Astrocyte (in vitro differentiated cells and primary cell): ENCODE data around the gene MARF1. TPM values are rescaled to one million over a fixed set of nuclear protein-coding genes. Genes with fewer than 3 reads are reported as not detected.

Experiments
- DNase-seq: peaks from one replicate; pipeline ENCODE4 v3.0.0-alpha.2; 2010; ENCODE audit warnings: low read depth
- FAIRE-seq: peaks from 2 replicates; lab custom pipeline; 2011; peaks lifted over from hg19 to GRCh38; lab: Jason Lieb, UNC
- H2AFZ ChIP-seq: 2 replicates; pipeline ENCODE4 v1.6.0; 2012; ENCODE audit warnings: low read depth, low read length, inconsistent platforms
- H3K27ac ChIP-seq: 2 replicates; pipeline ENCODE4 v1.5.1; 2011; ENCODE audit warnings: low read depth, low read length, inconsistent platforms
- H3K27me3 ChIP-seq: 2 replicates; pipeline ENCODE4 v1.6.0; 2011; ENCODE audit warnings: low read length, inconsistent platforms; ENCODE audit not compliant: insufficient read depth
- H3K36me3 ChIP-seq: 2 replicates; pipeline ENCODE4 v1.5.1; 2011; ENCODE audit warnings: low read length, inconsistent platforms; ENCODE audit not compliant: insufficient read depth
- H3K4me1 ChIP-seq: 2 replicates; pipeline ENCODE4 v1.5.1; 2011; ENCODE audit warnings: low read length, inconsistent platforms; ENCODE audit not compliant: insufficient read depth
- H3K4me2 ChIP-seq: 2 replicates; pipeline ENCODE4 v1.6.0; 2012; ENCODE audit warnings: low read length, inconsistent platforms
- H3K4me3 ChIP-seq: 2 replicates; pipeline ENCODE4 v1.5.1; 2011; ENCODE audit warnings: low read depth, mild to moderate bottlenecking, low read length, inconsistent platforms; ENCODE audit not compliant: insufficient read depth
- H3K79me2 ChIP-seq: 2 replicates; pipeline ENCODE4 v1.6.0; 2012; ENCODE audit warnings: mild to moderate bottlenecking, low read length, inconsistent platforms; ENCODE audit not compliant: insufficient read depth
- H3K9ac ChIP-seq: 2 replicates; pipeline ENCODE4 v1.6.0; 2012; ENCODE audit warnings: mild to moderate bottlenecking, low read length, inconsistent platforms
- H3K9me3 ChIP-seq: 2 replicates; pipeline ENCODE4 v1.5.1; 2012; ENCODE audit warnings: low read depth, mild to moderate bottlenecking, low read length, inconsistent platforms; ENCODE audit not compliant: insufficient read depth
- H4K20me1 ChIP-seq: 2 replicates; pipeline ENCODE4 v1.6.0; 2012; ENCODE audit warnings: low read length, inconsistent platforms; ENCODE audit not compliant: insufficient read depth
- H3K27ac Mint-ChIP-seq: one replicate; pipeline ENCODE4 v1.8.0; 2021; ENCODE audit warnings: mild to moderate bottlenecking, mixed read lengths; ENCODE audit not compliant: unreplicated experiment
- H3K27me3 Mint-ChIP-seq: one replicate; pipeline ENCODE4 v1.8.0; 2021; ENCODE audit warnings: low read depth, mixed read lengths; ENCODE audit not compliant: unreplicated experiment
- H3K36me3 Mint-ChIP-seq: one replicate; pipeline ENCODE4 v1.8.0; 2021; ENCODE audit warnings: low read depth, mixed read lengths; ENCODE audit not compliant: unreplicated experiment
- H3K4me1 Mint-ChIP-seq: one replicate; pipeline ENCODE4 v1.8.0; 2021; ENCODE audit warnings: low read depth, mixed read lengths; ENCODE audit not compliant: unreplicated experiment
- H3K4me3 Mint-ChIP-seq: one replicate; pipeline ENCODE4 v1.8.0; 2021; ENCODE audit warnings: mild to moderate bottlenecking, moderate library complexity, mixed read lengths; ENCODE audit not compliant: unreplicated experiment
- H3K9me3 Mint-ChIP-seq: one replicate; pipeline ENCODE4 v1.8.0; 2021; ENCODE audit warnings: mild to moderate bottlenecking, mixed read lengths; ENCODE audit not compliant: unreplicated experiment
- CTCF ChIP-seq: IDR thresholded peaks from 2 replicates; pipeline ENCODE4 v1.5.1; 2011; ENCODE audit warnings: low read depth, mild to moderate bottlenecking, inconsistent platforms, low read length, moderate library complexity; ENCODE audit not compliant: insufficient read depth
- EZH2 ChIP-seq: IDR thresholded peaks from 2 replicates; pipeline ENCODE4 v1.6.1; 2012; ENCODE audit warnings: mild to moderate bottlenecking, low read length, inconsistent platforms; ENCODE audit not compliant: insufficient read depth
- total RNA-seq: library from RNA; stranded (reverse); gene quantifications from 2 replicates; pipeline ENCODE4 v1.2.1, GENCODE V29; 2021

MARF1 gene
- total RNA-seq, 1 donor from 2014 or later = 47.4 TPM

DNA sequence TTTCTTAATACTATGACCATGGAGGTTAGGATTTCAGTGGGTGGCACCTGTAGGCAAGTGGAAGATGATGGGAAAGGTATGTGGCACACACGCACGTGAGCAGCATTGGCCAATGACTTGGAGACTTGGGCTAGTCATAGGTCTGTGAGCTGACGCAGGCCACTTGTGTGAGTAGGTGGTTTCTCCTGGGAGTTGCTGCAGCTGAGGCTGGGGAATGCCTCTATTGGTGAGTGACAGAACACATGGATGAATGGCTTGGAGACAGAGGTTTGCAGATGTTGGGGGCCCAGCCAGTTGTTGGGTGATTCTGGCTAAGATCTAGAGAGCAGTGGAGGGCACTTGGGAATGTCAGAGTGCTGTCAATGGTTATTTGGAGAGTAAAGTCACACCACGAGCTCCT is 64.1 kb downstream of the MARF1 start:
- Mint-ChIP-seq H3K36me3 (peaks cover 31% of the 10 kb centered on the region), H3K4me1 (no peaks in the 10 kb centered on the region), H3K9me3 (no peaks in the 10 kb centered on the region), H3K4me3 (no peak overlapping the region), H3K27ac (no peak overlapping the region), H3K27me3 (no peaks in the 10 kb centered on the region)
- H4K20me1 ChIP-seq = no peaks in the 10 kb centered on the region
- no peaks in the 10 kb centered on the region for H3K4me1 ChIP-seq
- H3K4me3 ChIP-seq = no peak overlapping the region
- H3K27ac ChIP-seq = no peak overlapping the region
- H3K79me2 ChIP-seq = no peaks in the 10 kb centered on the region
- H3K9ac ChIP-seq = no peak overlapping the region
- H3K4me2 ChIP-seq = no peak overlapping the region
- peaks cover 14% of the 10 kb centered on the region for H3K36me3 ChIP-seq
- H3K9me3 ChIP-seq = no peaks in the 10 kb centered on the region
- H2AFZ ChIP-seq = no peak overlapping the region
- TF ChIP-seq EZH2 (no peak), CTCF (no peak)
- H3K27me3 ChIP-seq = no peaks in the 10 kb centered on the region
- FAIRE-seq (no peak), DNase-seq (no peak)

GRCh38 chr16:15576960-15577958 is 65.7 kb downstream of the MARF1 start:
- Histone ChIP-seq H3K4me1 (no peaks in the 10 kb centered on the region), H4K20me1 (peaks cover under 1% of the 10 kb centered on the region), H3K27me3 (no peaks in the 10 kb centered on the region), H3K79me2 (no peaks in the 10 kb centered on the region), H3K4me3 (no peak overlapping the region), H3K27ac (no peak overlapping the region), H3K9ac (no peak overlapping the region), H3K36me3 (peaks cover 6% of the 10 kb centered on the region), H3K4me2 (no peak overlapping the region), H2AFZ (no peak overlapping the region), H3K9me3 (no peaks in the 10 kb centered on the region)
- TF ChIP-seq CTCF (no peak), EZH2 (no peak)
- FAIRE-seq (no peak), DNase-seq (no peak)
- H3K36me3 Mint-ChIP-seq = peaks cover 31% of the 10 kb centered on the region
- no peak overlapping the region for H3K4me3 Mint-ChIP-seq
- H3K27me3 Mint-ChIP-seq = no peaks in the 10 kb centered on the region
- no peaks in the 10 kb centered on the region for H3K9me3 Mint-ChIP-seq
- H3K4me1 Mint-ChIP-seq = no peaks in the 10 kb centered on the region
- no peak overlapping the region for H3K27ac Mint-ChIP-seq
